ENCODE measurements around the gene GAB3. TPM values are rescaled to one million over a fixed set of nuclear protein-coding genes. Genes with fewer than 3 reads are reported as not detected.

Gene GAB3
- total and polyA plus RNA-seq, 9 of the 15 experiments (the other 6 are each of a cell fraction or from before 2014, with no cell fraction given), result 16.1 to 31.4 (median 20.2) TPM

- TF ChIP-seq TSHZ1 (CRISPR knock-in tag; IDR thresholded peaks at IDR 0.05), result no peak
- TF ChIP-seq ZFX (CRISPR knock-in tag; IDR thresholded peaks at IDR 0.05), result peak; percentile 49; the same call in 1 of the 2 replicates
- TF ChIP-seq RREB1 (CRISPR knock-in tag; IDR thresholded peaks at IDR 0.05), result no peak
- peak; percentile 51; the same call in 1 of the 2 replicates for TF ChIP-seq NKRF (IDR thresholded peaks at IDR 0.05; ENCODE audit: borderline replicate concordance)
- TF ChIP-seq ZNF778 (CRISPR knock-in tag; IDR thresholded peaks at IDR 0.05), result no peak
- TF ChIP-seq, protein P1, sequence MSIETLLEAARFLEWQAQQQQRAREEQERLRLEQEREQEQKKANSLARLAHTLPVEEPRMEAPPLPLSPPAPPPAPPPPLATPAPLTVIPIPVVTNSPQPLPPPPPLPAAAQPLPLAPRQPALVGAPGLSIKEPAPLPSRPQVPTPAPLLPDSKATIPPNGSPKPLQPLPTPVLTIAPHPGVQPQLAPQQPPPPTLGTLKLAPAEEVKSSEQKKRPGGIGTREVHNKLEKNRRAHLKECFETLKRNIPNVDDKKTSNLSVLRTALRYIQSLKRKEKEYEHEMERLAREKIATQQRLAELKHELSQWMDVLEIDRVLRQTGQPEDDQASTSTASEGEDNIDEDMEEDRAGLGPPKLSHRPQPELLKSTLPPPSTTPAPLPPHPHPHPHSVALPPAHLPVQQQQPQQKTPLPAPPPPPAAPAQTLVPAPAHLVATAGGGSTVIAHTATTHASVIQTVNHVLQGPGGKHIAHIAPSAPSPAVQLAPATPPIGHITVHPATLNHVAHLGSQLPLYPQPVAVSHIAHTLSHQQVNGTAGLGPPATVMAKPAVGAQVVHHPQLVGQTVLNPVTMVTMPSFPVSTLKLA (conservative IDR thresholded peaks at IDR 0.05), result peak in 1 of 2 experiments; percentile 20; a peak in 1 of 4 replicates
- TF ChIP-seq, protein P2, sequence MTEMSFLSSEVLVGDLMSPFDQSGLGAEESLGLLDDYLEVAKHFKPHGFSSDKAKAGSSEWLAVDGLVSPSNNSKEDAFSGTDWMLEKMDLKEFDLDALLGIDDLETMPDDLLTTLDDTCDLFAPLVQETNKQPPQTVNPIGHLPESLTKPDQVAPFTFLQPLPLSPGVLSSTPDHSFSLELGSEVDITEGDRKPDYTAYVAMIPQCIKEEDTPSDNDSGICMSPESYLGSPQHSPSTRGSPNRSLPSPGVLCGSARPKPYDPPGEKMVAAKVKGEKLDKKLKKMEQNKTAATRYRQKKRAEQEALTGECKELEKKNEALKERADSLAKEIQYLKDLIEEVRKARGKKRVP (CRISPR knock-in tag; IDR thresholded peaks at IDR 0.05), result no peak
These were observed at the start of gene GAB3 (continued) for GRCh38 chrX:154750301-154751202.

Measured in K562 (cell line).